Transverse colon (tissue), 4 donors: ENCODE results near the gene MSX2. TPM values are rescaled to one million over a fixed set of nuclear protein-coding genes. Genes with fewer than 3 reads are reported as not detected.

ENCODE experiments used
- DNase-seq: peaks from one replicate; pipeline ENCODE4 v3.0.0-alpha.2; 2019
- H3K27ac ChIP-seq, 4 donors: fragments of 200-600 bp; sonication (generic); 2 replicates each; pipeline ENCODE4 v1.5.1; 2016 to 2018; ENCODE audit warnings: inconsistent platforms in 4 of 4
- H3K27me3 ChIP-seq: fragments of 200-600 bp; sonication (generic); 2 replicates; pipeline ENCODE4 v1.5.1; 2017; ENCODE audit warnings: inconsistent platforms
- H3K36me3 ChIP-seq, 4 donors: fragments of 200-600 bp; sonication (generic); 2 replicates each; pipeline ENCODE4 v1.5.1; 2017 to 2019; ENCODE audit warnings: inconsistent platforms in 4 of 4
- H3K4me1 ChIP-seq, 4 donors: fragments of 200-600 bp; sonication (generic); 2 replicates each; pipeline ENCODE4 v1.5.1; 2017 to 2020; ENCODE audit warnings: inconsistent platforms in 4 of 4
- H3K4me3 ChIP-seq, 4 donors: fragments of 200-600 bp; sonication (generic); 1 replicate in 1 of 4; 2 replicates in 3 of 4; pipeline versions ENCODE4 v1.5.1 to v1.6.1; 2017 to 2019; ENCODE audit warnings: inconsistent platforms in 4 of 4
- H3K9me3 ChIP-seq, 2 donors: fragments of 200-600 bp; sonication (generic); 2 replicates each; pipeline ENCODE4 v1.5.1; 2017 to 2019; ENCODE audit warnings: inconsistent platforms in 2 of 2
- EP300 ChIP-seq: sonication (generic); formaldehyde crosslinking; IDR thresholded peaks from one replicate; pipeline ENCODE4 v1.6.1; 2017; ENCODE audit warnings: antibody characterized with exemption, low read depth
- POLR2A ChIP-seq: fragments of 450-650 bp; IDR thresholded peaks from one replicate; pipeline ENCODE4 v1.6.1; 2016; ENCODE audit warnings: antibody characterized with exemption, mild to moderate bottlenecking, moderate library complexity
- POLR2AphosphoS5 ChIP-seq, 3 donors: sonication (generic); formaldehyde crosslinking; IDR thresholded peaks; one replicate each; pipeline ENCODE4 v1.6.1; 2016; ENCODE audit warnings: antibody characterized with exemption in 3 of 3
- WGBS, 2 donors: methylation state at CpG; one replicate each; pipeline ENCODE4 v1.1.5; 2018; ENCODE audit warnings: low coverage in 1 of 2; 5-methylcytosine and 5-hydroxymethylcytosine counted together
- in situ Hi-C, 4 donors: fragments of 200-750 bp; cut with MboI; loops; one replicate each; pipeline versions ENCODE4 v1.15.0 to v1.15.1; 2017; ENCODE audit warnings: low sequenced_read_pairs in 3 of 4, low pct_ligation_motif_present in 1 of 4, low pct_unique_long_range_greater_than_20kb in 1 of 4
- intact Hi-C: fragments of 100-400 bp; cut with DNase I; formaldehyde crosslinking; loops from one replicate; pipeline ENCODE4 v1.15.1; 2023; ENCODE audit warnings: low total_unique reads
- total RNA-seq, 4 donors: library from RNA; depleted of rRNA; stranded (reverse); fragments of >200 nt; gene quantifications; one replicate each; pipeline ENCODE4 v1.1.0, GENCODE V29; 2016
- TF ChIP-seq, protein P1 (sequence below), 5 experiments: fragments of 200-600 bp in 3 of 5; fragments of 450-650 bp in 2 of 5; sonication (generic) in 3 of 5; IDR thresholded peaks; 1 replicate in 2 of 5; 2 replicates in 3 of 5; pipeline ENCODE4 v1.5.1; 2016 to 2017; ENCODE audit warnings: antibody characterized with exemption in 5 of 5, inconsistent platforms in 3 of 5, mild to moderate bottlenecking in 2 of 5, moderate library complexity in 1 of 5

The MSX2 gene
- total RNA-seq, 4 donors from 2014 or later, result 0.27 to 1.1 TPM; not detected in 2

DNA sequence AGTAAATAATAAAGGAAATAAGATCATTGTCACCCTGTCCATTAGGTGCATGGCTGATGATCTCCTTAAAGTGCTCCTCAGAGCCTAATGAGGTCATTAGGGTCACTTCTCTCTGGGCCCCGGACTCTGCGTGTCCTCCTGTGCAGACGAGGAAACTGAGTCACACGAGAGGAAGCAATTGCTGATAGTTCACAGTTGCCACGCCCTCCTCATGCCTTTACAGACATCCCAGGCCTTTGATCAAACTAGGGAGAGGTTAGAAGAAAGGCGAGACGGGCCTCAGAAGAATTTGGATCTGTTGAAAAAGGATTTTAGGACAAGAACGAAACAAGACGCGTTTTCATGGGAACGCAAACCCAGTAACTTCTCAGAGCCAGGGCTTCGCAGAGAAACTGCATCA is 32.0 kb upstream of the MSX2 start:
- Histone ChIP-seq H3K27me3 (peaks cover 89% of the 10 kb centered on the region), H3K4me3 (no peak overlapping the region), H3K27ac (no peak overlapping the region)

DNA sequence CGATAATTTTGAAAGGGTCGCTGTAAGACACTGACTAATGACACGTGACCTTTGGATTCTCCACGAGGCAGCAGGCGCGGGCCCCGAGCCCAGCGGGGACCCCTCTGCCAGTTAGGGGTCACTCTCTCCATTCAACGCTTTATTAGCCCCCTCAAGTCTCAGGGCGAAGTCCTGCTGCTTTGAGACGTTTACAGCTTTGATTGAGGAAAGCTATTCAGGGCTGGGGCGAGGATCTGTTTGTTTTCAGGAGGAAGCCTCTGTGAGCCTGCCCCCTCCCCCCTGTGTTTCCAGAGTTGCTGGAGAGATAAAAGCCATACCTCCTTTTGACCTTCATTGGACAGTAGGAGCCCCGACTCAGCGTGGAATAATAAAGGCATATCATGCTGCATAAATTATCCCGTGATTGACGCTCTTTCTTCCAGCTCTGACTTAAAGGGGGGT is 31.4 kb upstream of the MSX2 start:
- peak; percentile 16 for DNase-seq
- Histone ChIP-seq H3K4me1 (peaks cover 0 to 12% (median 10%) of the 10 kb centered on the region in 4 donors), H3K9me3 (no peaks in the 10 kb centered on the region), H3K4me3 (peak overlapping the region in 1 of 4 donors; percentile 11), H3K27ac (no peak overlapping the region), H3K36me3 (no peaks in the 10 kb centered on the region), H3K27me3 (peaks cover 83% of the 10 kb centered on the region)
- TF ChIP-seq, protein P1, sequence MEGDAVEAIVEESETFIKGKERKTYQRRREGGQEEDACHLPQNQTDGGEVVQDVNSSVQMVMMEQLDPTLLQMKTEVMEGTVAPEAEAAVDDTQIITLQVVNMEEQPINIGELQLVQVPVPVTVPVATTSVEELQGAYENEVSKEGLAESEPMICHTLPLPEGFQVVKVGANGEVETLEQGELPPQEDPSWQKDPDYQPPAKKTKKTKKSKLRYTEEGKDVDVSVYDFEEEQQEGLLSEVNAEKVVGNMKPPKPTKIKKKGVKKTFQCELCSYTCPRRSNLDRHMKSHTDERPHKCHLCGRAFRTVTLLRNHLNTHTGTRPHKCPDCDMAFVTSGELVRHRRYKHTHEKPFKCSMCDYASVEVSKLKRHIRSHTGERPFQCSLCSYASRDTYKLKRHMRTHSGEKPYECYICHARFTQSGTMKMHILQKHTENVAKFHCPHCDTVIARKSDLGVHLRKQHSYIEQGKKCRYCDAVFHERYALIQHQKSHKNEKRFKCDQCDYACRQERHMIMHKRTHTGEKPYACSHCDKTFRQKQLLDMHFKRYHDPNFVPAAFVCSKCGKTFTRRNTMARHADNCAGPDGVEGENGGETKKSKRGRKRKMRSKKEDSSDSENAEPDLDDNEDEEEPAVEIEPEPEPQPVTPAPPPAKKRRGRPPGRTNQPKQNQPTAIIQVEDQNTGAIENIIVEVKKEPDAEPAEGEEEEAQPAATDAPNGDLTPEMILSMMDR (IDR thresholded peaks at IDR 0.05), result no peak
- no peak for TF ChIP-seq POLR2A
- TF ChIP-seq POLR2AphosphoS5 (IDR thresholded peaks at IDR 0.05), result no peak
- TF ChIP-seq EP300, result no peak
- in situ Hi-C loops, result no loop called here
- intact Hi-C loops, result no loop called here
- WGBS, 2 donors, result 0 to 5% methylated on average over 2 to 16 of the region's 16 CpGs

More for the DNA sequence above, 32.0 kb upstream of the MSX2 start:
- no peaks in the 10 kb centered on the region for H3K9me3 ChIP-seq
- no peak for DNase-seq
- in situ Hi-C loops, result no loop called here
- WGBS, 2 donors, result 12 to 20% methylated on average over 11 to 12 of the region's 12 CpGs
- H3K36me3 ChIP-seq, result no peaks in the 10 kb centered on the region
- H3K4me1 ChIP-seq, result peaks cover 0 to 12% (median 10%) of the 10 kb centered on the region in 4 donors
- TF ChIP-seq POLR2AphosphoS5 (IDR thresholded peaks at IDR 0.05) (no peak), POLR2A (no peak), EP300 (no peak)
- TF ChIP-seq, protein P1 (IDR thresholded peaks at IDR 0.05), result no peak
- intact Hi-C loops, result no loop called here

GRCh38 chr5:174693697-174694385 is 30.5 kb upstream of the MSX2 start:
- H3K4me3 ChIP-seq, result no peak overlapping the region
- WGBS, 2 donors, result 15 to 40% methylated on average over 5 to 11 of the region's 11 CpGs

DNA sequence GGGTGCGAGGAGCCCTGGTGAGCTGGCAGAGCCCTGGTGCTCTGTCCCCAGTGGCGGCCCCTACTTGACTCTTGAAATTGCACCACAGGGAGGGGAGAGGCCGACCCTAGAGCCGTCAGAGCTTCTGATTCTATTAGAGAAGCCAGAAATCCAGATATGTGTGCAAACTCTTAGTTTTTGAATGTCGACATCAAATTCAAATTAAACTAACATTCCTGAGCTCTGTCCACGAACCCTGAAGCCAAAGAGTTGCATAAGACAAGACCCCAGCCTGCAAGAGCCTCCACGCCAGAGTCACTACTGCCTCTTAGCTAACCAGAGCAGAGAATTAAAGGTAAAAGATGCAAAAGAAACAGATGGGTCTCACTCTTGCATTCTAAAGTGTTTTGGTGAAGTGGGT is 29.8 kb upstream of the MSX2 start:
- Histone ChIP-seq H3K27me3 (peaks cover 67% of the 10 kb centered on the region), H3K9me3 (no peaks in the 10 kb centered on the region), H3K27ac (no peak overlapping the region), H3K4me1 (peaks cover 0 to 12% (median 10%) of the 10 kb centered on the region in 4 donors), H3K4me3 (no peak overlapping the region), H3K36me3 (no peaks in the 10 kb centered on the region)
- intact Hi-C loops (no loop called here), in situ Hi-C loops (no loop called here)
- DNase-seq, result no peak
- TF ChIP-seq, protein P1 (IDR thresholded peaks at IDR 0.05), result no peak
- no peak for TF ChIP-seq POLR2A
- TF ChIP-seq EP300, result no peak
- TF ChIP-seq POLR2AphosphoS5 (IDR thresholded peaks at IDR 0.05), result no peak
- 55 to 56% methylated on average over 3 to 7 of the region's 7 CpGs for WGBS, 2 donors

More at GRCh38 chr5:174693697-174694385, 30.5 kb upstream of the MSX2 start:
- H3K36me3 ChIP-seq, result no peaks in the 10 kb centered on the region
- in situ Hi-C loops, result no loop called here
- peaks cover 74% of the 10 kb centered on the region for H3K27me3 ChIP-seq
- H3K9me3 ChIP-seq, result no peaks in the 10 kb centered on the region
- no peak for TF ChIP-seq POLR2A
- H3K27ac ChIP-seq, result no peak overlapping the region
- peaks cover 0 to 12% (median 10%) of the 10 kb centered on the region in 4 donors for H3K4me1 ChIP-seq
- peak; percentile 45 for DNase-seq
- intact Hi-C loops, result no loop called here
